ENCODE data around the gene PPP1R12A. TPM values are rescaled to one million over a fixed set of nuclear protein-coding genes. Genes with fewer than 3 reads are reported as not detected.
"Not testable (repeated sequence)": the region's sequence is repeated elsewhere in the genome, so short reads cannot be mapped to it uniquely, and the experiment has no call there.

PPP1R12A gene
- total and polyA plus RNA-seq, 9 of the 15 experiments (the other 6 are each of a cell fraction or from before 2014, with no cell fraction given) = 26.4 to 119 (median 53.3) TPM

- Histone ChIP-seq H3K4me2 (ENCODE audit: insufficient read depth, low read length) (no peak overlapping the region), H3K4me3 (no peak overlapping the region), H3K9me3 (replicated peaks; ENCODE audit: control insufficient read depth, insufficient read depth, low read depth, low read length) (no peaks in the 10 kb centered on the region), H3K9me1 (ENCODE audit: control insufficient read depth, insufficient read depth, low read length) (no peaks in the 10 kb centered on the region), H3K36me3 (ENCODE audit: control insufficient read depth, insufficient read depth, low read length) (peaks cover 4% of the 10 kb centered on the region; the same call in 2 of the 3 replicates), H4K20me1 (replicated peaks; ENCODE audit: control insufficient read depth, insufficient read depth, low read length) (peaks cover 7% of the 10 kb centered on the region; the same call in 1 of the 2 replicates), H3K4me1 (replicated peaks in 1 of 2; ENCODE audit: control insufficient read depth in 2 of 2, insufficient read depth in 2 of 2, low read length in 2 of 2) (no peaks in the 10 kb centered on the region; a peak in 3 of 5 replicates), H3K79me2 (ENCODE audit: control insufficient read depth, insufficient read depth, low read length) (peaks cover 99% of the 10 kb centered on the region), H3K27me3 (ENCODE audit: control insufficient read depth in 2 of 2, insufficient read depth in 2 of 2, low read length in 2 of 2) (no peaks in the 10 kb centered on the region), H3K27ac (ENCODE audit: extremely low read depth, low read depth, low read length) (no peak overlapping the region), H2AFZ (ENCODE audit: low read depth, low read length) (no peak overlapping the region), H3K9ac (ENCODE audit: insufficient read depth in 1 of 2, low read depth in 2 of 2, low read length in 2 of 2) (no peak overlapping the region)
- intact Hi-C loops (cut with micrococcal nuclease) (loop anchor here (10.0 kb wide), 2 partner anchors 203 to 303 kb away; no protein-coding TSS in a partner anchor), in situ Hi-C loops (cut with MboI) (no loop called here)
- 71% methylated on average over 2 of the region's 2 CpGs for WGBS (ENCODE audit: insufficient coverage, low coverage, missing lambda C conversion rate)
- TF ChIP-seq FOXA3 (CRISPR knock-in tag; conservative IDR thresholded peaks at IDR 0.05 in 1 of 2, IDR thresholded peaks at IDR 0.05 in 1 of 2) = no peak
- TF ChIP-seq ZNF197 (CRISPR knock-in tag; IDR thresholded peaks at IDR 0.05; ENCODE audit: low read depth) = no peak
- TF ChIP-seq NONO (IDR thresholded peaks at IDR 0.05; ENCODE audit: low read depth in 2 of 2, low read length in 1 of 2) = no peak
- no peak for TF ChIP-seq ETV1 (tag; conservative IDR thresholded peaks at IDR 0.05; ENCODE audit: low read depth)
- TF ChIP-seq FOXA1 (IDR thresholded peaks at IDR 0.05; ENCODE audit: borderline replicate concordance) = no peak
- POLR2A ChIA-PET = interaction anchor here (0.7 to 1.2 kb wide), 3 partner anchors 12 to 37 kb away, joined by 3 to 4 read pairs (median 4); no protein-coding TSS in a partner anchor
- DNase-seq (ENCODE audit: extremely low read depth in 1 of 4, low spot score in 3 of 4) (no peak), FAIRE-seq (no peak), ATAC-seq (peak; percentile 44; the same call in 2 of the 3 replicates)
- BruUV-seq (replicated peaks) = no TSS peak
- CTCF ChIA-PET (ENCODE audit: low intra/inter-chr PET ratio) = no interaction called here
Observed at GRCh38 chr12:79881351-79881750, 53.5 kb downstream of the PPP1R12A start.

DNA sequence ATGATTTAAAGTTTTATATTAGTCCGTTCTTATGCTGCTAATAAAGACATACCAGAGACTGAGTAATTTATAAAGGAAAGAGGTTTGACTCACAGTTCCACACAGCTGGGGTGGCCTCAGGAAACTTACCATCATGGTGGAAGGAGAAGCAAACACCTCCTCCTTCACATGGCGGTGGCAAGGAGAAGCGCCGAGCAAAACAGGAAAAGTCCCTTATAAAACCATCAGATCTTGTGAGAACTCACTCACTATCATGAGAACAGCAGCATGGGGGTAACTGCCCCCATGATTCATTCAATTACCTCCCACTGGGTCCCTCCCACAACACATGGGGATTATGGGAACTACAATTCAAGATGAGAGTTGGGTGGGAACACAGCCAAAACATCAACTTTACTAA, 56.4 kb downstream of the PPP1R12A start:
- H2AFZ ChIP-seq (ENCODE audit: low read depth, low read length); H3K27me3 ChIP-seq (ENCODE audit: control insufficient read depth in 2 of 2, insufficient read depth in 2 of 2, low read length in 2 of 2); H3K4me2 ChIP-seq (ENCODE audit: insufficient read depth, low read length); H4K20me1 ChIP-seq (replicated peaks; ENCODE audit: control insufficient read depth, insufficient read depth, low read length); H3K9me1 ChIP-seq (ENCODE audit: control insufficient read depth, insufficient read depth, low read length); H3K9ac ChIP-seq (ENCODE audit: insufficient read depth in 1 of 2, low read depth in 2 of 2, low read length in 2 of 2); ATAC-seq; H3K27ac ChIP-seq (ENCODE audit: extremely low read depth, low read depth, low read length); FAIRE-seq; H3K4me3 ChIP-seq; in situ Hi-C loops (cut with MboI); CTCF ChIA-PET (ENCODE audit: low intra/inter-chr PET ratio); H3K36me3 ChIP-seq (ENCODE audit: control insufficient read depth, insufficient read depth, low read length); POLR2A ChIA-PET; H3K9me3 ChIP-seq (replicated peaks; ENCODE audit: control insufficient read depth, insufficient read depth, low read depth, low read length); H3K4me1 ChIP-seq (replicated peaks in 1 of 2; ENCODE audit: control insufficient read depth in 2 of 2, insufficient read depth in 2 of 2, low read length in 2 of 2); intact Hi-C loops (cut with micrococcal nuclease); BruUV-seq (replicated peaks): not testable (repeated sequence)
- 83% methylated on average over 4 of the region's 4 CpGs for WGBS (ENCODE audit: insufficient coverage, low coverage, missing lambda C conversion rate)
- H3K79me2 ChIP-seq (ENCODE audit: control insufficient read depth, insufficient read depth, low read length) = peaks cover 99% of the 10 kb centered on the region
- peak in 1 of 4 experiments; percentile 12 for DNase-seq (ENCODE audit: extremely low read depth in 1 of 4, low spot score in 3 of 4)
- TF ChIP-seq NFIC (IDR thresholded peaks at IDR 0.05) (peak; percentile 47), ZNF316 (IDR thresholded peaks at IDR 0.05) (0 out of 2 replicates have a peak, but pooled peaks have one; percentile 5)

All from K562 (cell line).